ENCODE data around the gene CEP112.

Gene CEP112

DNA sequence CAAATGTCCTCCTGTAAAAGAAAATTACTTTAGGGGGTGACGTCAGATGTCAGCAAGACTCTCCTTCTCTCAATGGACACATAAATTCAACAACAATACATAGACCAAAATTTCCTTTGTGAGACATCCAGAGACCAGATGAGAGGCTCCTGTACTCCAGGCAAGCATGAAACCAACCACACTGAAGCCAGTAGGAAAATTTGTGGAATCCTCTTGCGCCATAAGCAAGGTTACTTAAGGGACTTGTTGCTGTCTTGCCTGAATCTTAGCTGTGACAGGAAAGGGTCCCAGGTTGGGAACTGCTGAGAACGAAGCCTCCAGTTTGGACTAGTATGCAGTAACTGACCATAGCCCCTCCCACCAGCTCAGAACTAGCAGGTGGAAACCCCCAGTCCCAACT, 56.0 kb downstream of the CEP112 start:
- no peak overlapping the region for H3K4me3 ChIP-seq
- peaks cover 0 to 16% (median 0%) of the 10 kb centered on the region in 4 donors for H3K4me1 ChIP-seq
- no peaks in the 10 kb centered on the region for H3K27me3 ChIP-seq
- TF ChIP-seq, protein P1, sequence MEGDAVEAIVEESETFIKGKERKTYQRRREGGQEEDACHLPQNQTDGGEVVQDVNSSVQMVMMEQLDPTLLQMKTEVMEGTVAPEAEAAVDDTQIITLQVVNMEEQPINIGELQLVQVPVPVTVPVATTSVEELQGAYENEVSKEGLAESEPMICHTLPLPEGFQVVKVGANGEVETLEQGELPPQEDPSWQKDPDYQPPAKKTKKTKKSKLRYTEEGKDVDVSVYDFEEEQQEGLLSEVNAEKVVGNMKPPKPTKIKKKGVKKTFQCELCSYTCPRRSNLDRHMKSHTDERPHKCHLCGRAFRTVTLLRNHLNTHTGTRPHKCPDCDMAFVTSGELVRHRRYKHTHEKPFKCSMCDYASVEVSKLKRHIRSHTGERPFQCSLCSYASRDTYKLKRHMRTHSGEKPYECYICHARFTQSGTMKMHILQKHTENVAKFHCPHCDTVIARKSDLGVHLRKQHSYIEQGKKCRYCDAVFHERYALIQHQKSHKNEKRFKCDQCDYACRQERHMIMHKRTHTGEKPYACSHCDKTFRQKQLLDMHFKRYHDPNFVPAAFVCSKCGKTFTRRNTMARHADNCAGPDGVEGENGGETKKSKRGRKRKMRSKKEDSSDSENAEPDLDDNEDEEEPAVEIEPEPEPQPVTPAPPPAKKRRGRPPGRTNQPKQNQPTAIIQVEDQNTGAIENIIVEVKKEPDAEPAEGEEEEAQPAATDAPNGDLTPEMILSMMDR (IDR thresholded peaks at IDR 0.05) = no peak
- H3K36me3 ChIP-seq = peaks cover 0 to 10% (median 4%) of the 10 kb centered on the region in 3 donors
- no peak overlapping the region for H3K27ac ChIP-seq
- intact Hi-C loops (cut with DNase I; ENCODE audit: low total_unique reads) = no loop called here
- H3K9me3 ChIP-seq = peaks cover 0 to 12% (median 0%) of the 10 kb centered on the region in 3 donors
- no peak for DNase-seq

DNA sequence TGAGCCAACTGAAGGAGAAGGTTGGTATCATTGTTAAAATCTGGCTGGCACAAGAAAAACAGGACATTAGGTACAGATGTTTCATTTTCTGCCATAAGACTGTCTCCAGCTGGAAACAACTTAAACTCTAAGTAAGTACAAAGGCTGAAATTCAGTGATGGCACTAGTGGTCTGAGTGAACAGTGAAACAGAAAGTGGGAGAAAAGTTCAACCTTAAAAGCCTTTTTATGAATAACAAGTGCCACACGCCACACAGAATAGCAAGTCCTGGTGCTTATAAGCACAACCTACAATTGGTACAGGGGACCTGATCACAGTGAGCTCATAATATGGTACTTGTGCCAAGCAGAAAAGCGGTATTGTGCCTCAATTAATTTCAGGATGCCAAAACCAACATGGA, 56.7 kb downstream of the CEP112 start:
- Histone ChIP-seq H3K4me3 (no peak overlapping the region), H3K27ac (no peak overlapping the region), H3K36me3 (peaks cover 0 to 10% (median 4%) of the 10 kb centered on the region in 3 donors), H3K27me3 (no peaks in the 10 kb centered on the region), H3K9me3 (peaks cover 0 to 12% (median 0%) of the 10 kb centered on the region in 3 donors), H3K4me1 (peaks cover 0 to 16% (median 0%) of the 10 kb centered on the region in 4 donors)
- intact Hi-C loops (cut with DNase I; ENCODE audit: low total_unique reads) = no loop called here
- TF ChIP-seq, protein P1 (IDR thresholded peaks at IDR 0.05) = no peak
- no peak for DNase-seq

DNA sequence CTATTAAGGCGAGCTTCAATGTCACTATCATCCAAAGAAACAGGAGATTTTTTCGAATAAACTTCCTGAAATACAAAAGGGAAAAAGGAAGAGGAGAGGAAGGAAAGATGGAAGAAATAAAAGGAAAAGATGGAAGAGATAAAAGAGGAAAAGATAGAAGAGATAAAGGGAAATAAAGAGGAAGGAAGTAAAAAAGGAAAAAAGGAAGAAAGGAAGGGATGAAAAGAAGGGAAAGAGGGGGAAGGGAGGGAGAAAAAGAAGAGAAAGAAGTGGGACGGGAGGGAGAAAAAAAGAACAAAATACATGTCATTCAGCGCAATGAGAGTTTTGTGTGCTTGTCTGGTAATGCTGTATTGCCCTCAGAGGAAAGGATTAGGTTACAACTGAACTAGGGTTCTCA, 62.2 kb downstream of the CEP112 start:
- no peaks in the 10 kb centered on the region for H3K4me1 ChIP-seq
- TF ChIP-seq, protein P1 (IDR thresholded peaks at IDR 0.05) = no peak
- DNase-seq = no peak
- H3K4me3 ChIP-seq = no peak overlapping the region
- intact Hi-C loops (cut with DNase I; ENCODE audit: low total_unique reads) = no loop called here
- no peak overlapping the region for H3K27ac ChIP-seq
- no peaks in the 10 kb centered on the region for H3K9me3 ChIP-seq
- H3K27me3 ChIP-seq = no peaks in the 10 kb centered on the region
- peaks cover 0 to 4% (median 0%) of the 10 kb centered on the region in 3 donors for H3K36me3 ChIP-seq

DNA sequence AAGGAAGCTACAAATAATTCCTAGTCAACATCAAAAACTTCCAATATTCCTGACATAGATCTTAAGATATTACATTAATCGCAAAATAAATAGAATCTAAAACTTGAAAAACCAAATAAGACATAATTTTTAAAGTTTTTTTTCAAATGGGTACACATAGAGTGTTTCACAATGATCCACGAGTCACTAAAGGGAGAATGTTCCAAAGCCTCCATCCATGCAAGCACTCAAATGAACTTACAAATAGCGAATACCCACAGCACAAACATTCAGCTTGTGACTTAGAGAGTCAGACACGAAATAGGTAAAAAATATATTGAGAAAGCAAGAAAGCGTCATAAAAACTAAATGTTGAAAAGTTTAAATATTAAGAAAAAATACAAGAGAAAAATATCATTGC, 65.7 kb downstream of the CEP112 start:
- H3K9me3 ChIP-seq = no peaks in the 10 kb centered on the region
- no peak overlapping the region for H3K4me3 ChIP-seq
- no peak for DNase-seq
- H3K27me3 ChIP-seq = no peaks in the 10 kb centered on the region
- no peak overlapping the region for H3K27ac ChIP-seq
- TF ChIP-seq, protein P1 (IDR thresholded peaks at IDR 0.05) = no peak
- intact Hi-C loops (cut with DNase I; ENCODE audit: low total_unique reads) = no loop called here
- H3K4me1 ChIP-seq = no peaks in the 10 kb centered on the region
- H3K36me3 ChIP-seq = peaks cover 8 to 13% (median 9%) of the 10 kb centered on the region in 3 donors

DNA sequence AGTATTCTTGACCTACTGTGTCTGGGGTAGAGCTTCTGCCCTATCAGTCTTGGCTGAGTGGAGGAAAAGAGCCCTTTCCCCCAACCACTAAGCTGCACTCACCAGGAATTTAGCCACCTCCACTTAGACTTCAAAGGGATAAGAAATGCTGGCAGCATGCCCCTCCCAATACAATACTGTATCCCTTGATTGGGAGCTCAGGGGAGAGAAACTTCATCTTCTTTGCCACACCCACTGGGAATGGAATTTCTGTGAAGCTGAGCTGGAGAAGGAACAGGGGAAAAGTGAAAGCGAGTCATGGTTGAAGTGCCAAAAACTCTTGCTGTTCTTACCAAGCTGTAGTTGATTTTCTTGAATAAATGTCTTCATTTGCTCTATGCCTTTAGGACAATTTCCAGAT, 68.8 kb downstream of the CEP112 start:
- Histone ChIP-seq H3K4me3 (no peak overlapping the region), H3K27me3 (no peaks in the 10 kb centered on the region)

More for the DNA sequence above, 68.8 kb downstream of the CEP112 start:
- intact Hi-C loops (cut with DNase I; ENCODE audit: low total_unique reads) = no loop called here
- no peak for DNase-seq
- Histone ChIP-seq H3K36me3 (peaks cover 8 to 13% (median 9%) of the 10 kb centered on the region in 3 donors), H3K27ac (no peak overlapping the region), H3K4me1 (no peaks in the 10 kb centered on the region), H3K9me3 (peaks cover 0 to 6% (median 4%) of the 10 kb centered on the region in 3 donors)
- TF ChIP-seq, protein P1 (IDR thresholded peaks at IDR 0.05) = no peak
